WTC11 (cell line): Measurements from ENCODE around the gene COL5A1.

Source experiments
- ESRRA ChIP-seq: sonication (generic); formaldehyde crosslinking; IDR thresholded peaks from 2 replicates; pipeline ENCODE4 v1.8.1; 2022; ENCODE audit warnings: mild to moderate bottlenecking, missing genetic modification reagents, borderline replicate concordance
- FOXP1 ChIP-seq: sonication (generic); formaldehyde crosslinking; IDR thresholded peaks from 2 replicates; pipeline ENCODE4 v1.8.0; 2022; ENCODE audit warnings: missing genetic modification reagents, mild to moderate bottlenecking, moderate library complexity, borderline replicate concordance
- JAZF1 ChIP-seq: fragments of 250-450 bp; sonication (Bioruptor Pico); IDR thresholded peaks from 2 replicates; pipeline ENCODE4 v1.9.0; 2021; ENCODE audit warnings: moderate library complexity, mild to moderate bottlenecking, inconsistent platforms
- SP1 ChIP-seq: sonication (generic); formaldehyde crosslinking; conservative IDR thresholded peaks from 2 replicates; pipeline ENCODE4 v1.8.1; 2022; ENCODE audit warnings: missing genetic modification reagents
- TP53 ChIP-seq: sonication (generic); formaldehyde crosslinking; IDR thresholded peaks from 2 replicates; pipeline ENCODE4 v1.8.1; 2023; ENCODE audit warnings: mild to moderate bottlenecking, missing genetic modification reagents
- TF ChIP-seq, protein P1 (sequence below): fragments of 200-600 bp; IDR thresholded peaks from 2 replicates; pipeline ENCODE4 v1.8.0; 2022; ENCODE audit warnings: antibody characterized with exemption
- TF ChIP-seq, protein P2 (sequence below): sonication (generic); formaldehyde crosslinking; conservative IDR thresholded peaks from 2 replicates; pipeline ENCODE4 v1.8.1; 2022; ENCODE audit warnings: mild to moderate bottlenecking, missing genetic modification reagents
- TF ChIP-seq, protein P3 (sequence below): sonication (generic); formaldehyde crosslinking; IDR thresholded peaks from 2 replicates; pipeline ENCODE4 v1.8.1; 2022; ENCODE audit warnings: low read depth, mild to moderate bottlenecking, moderate library complexity, missing genetic modification reagents, borderline replicate concordance
- TF ChIP-seq, protein P4 (sequence below): sonication (generic); formaldehyde crosslinking; IDR thresholded peaks from 2 replicates; pipeline ENCODE4 v1.8.0; 2022; ENCODE audit warnings: mild to moderate bottlenecking, missing genetic modification reagents

DNA sequence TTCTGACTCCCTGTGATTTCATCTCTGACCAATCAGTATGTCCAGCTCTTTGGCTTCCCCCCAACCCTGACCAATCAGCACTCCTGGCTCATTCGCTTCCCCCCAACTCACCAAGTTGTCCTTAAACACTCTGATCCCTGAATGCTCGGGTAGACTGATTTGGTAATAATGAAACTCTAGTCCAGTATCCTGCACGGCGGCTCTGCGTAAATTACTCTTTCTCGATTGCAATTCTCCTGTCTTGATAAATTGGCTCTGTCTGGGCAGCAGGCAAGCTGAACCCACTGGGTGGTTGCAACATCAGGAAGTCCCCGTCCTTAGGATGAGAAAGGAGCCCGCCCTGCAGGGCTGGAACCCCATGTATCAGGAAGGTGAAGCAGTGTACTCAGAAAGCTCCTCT lies 249.4 kb downstream of the COL5A1 start:
- TF ChIP-seq FOXP1 (CRISPR knock-in tag) (no peak), ESRRA (no peak), JAZF1 (CRISPR knock-in tag) (no peak), SP1 (no peak), TP53 (CRISPR knock-in tag) (no peak)
- TF ChIP-seq, protein P1, sequence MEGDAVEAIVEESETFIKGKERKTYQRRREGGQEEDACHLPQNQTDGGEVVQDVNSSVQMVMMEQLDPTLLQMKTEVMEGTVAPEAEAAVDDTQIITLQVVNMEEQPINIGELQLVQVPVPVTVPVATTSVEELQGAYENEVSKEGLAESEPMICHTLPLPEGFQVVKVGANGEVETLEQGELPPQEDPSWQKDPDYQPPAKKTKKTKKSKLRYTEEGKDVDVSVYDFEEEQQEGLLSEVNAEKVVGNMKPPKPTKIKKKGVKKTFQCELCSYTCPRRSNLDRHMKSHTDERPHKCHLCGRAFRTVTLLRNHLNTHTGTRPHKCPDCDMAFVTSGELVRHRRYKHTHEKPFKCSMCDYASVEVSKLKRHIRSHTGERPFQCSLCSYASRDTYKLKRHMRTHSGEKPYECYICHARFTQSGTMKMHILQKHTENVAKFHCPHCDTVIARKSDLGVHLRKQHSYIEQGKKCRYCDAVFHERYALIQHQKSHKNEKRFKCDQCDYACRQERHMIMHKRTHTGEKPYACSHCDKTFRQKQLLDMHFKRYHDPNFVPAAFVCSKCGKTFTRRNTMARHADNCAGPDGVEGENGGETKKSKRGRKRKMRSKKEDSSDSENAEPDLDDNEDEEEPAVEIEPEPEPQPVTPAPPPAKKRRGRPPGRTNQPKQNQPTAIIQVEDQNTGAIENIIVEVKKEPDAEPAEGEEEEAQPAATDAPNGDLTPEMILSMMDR = no peak
- TF ChIP-seq, protein P2, sequence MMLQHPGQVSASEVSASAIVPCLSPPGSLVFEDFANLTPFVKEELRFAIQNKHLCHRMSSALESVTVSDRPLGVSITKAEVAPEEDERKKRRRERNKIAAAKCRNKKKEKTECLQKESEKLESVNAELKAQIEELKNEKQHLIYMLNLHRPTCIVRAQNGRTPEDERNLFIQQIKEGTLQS (CRISPR knock-in tag) = no peak
- TF ChIP-seq, protein P3, sequence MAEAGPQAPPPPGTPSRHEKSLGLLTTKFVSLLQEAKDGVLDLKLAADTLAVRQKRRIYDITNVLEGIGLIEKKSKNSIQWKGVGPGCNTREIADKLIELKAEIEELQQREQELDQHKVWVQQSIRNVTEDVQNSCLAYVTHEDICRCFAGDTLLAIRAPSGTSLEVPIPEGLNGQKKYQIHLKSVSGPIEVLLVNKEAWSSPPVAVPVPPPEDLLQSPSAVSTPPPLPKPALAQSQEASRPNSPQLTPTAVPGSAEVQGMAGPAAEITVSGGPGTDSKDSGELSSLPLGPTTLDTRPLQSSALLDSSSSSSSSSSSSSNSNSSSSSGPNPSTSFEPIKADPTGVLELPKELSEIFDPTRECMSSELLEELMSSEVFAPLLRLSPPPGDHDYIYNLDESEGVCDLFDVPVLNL (CRISPR knock-in tag) = no peak
- TF ChIP-seq, protein P4, sequence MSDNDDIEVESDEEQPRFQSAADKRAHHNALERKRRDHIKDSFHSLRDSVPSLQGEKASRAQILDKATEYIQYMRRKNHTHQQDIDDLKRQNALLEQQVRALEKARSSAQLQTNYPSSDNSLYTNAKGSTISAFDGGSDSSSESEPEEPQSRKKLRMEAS = no peak
